Caco-2 (cell line): ENCODE results near the gene CDCA3. TPM values are rescaled to one million over a fixed set of nuclear protein-coding genes. Genes with fewer than 3 reads are reported as not detected.
"Not testable (repeated sequence)": the region's sequence is repeated elsewhere in the genome, so short reads cannot be mapped to it uniquely, and the experiment has no call there.

Experiments used
- BruUV-seq: library from RNA; stranded (reverse); fragments of 400-500 nt; replicated peaks from 2 replicates; lab custom pipeline; 2021; lab: Mats Ljungman, UMichigan
- CTCF ChIA-PET: fragments of 300-600 bp; sonication (Branson Sonifier 250); formaldehyde crosslinking; loops from one replicate; lab custom pipeline; 2022; ENCODE audit warnings: antibody characterized with exemption; lab: Charles Lee
- POLR2A ChIA-PET: fragments of 300-600 bp; sonication (Branson Sonifier 250); formaldehyde crosslinking; loops from one replicate; lab custom pipeline; 2022; ENCODE audit warnings: antibody characterized with exemption; lab: Charles Lee
- DNase-seq, 2 experiments: peaks; one replicate each; pipeline versions ENCODE4 v3.0.0 to v3.0.0-alpha.2; 2020 to 2022
- H3K27me3 ChIP-seq: replicated peaks from 2 replicates; pipeline ENCODE4 v1.6.0; 2011; ENCODE audit warnings: low read length; ENCODE audit not compliant: control insufficient read depth, insufficient read depth
- H3K36me3 ChIP-seq: 2 replicates; pipeline ENCODE4 v1.5.1; 2011; ENCODE audit warnings: low read length; ENCODE audit not compliant: control insufficient read depth, insufficient read depth
- H3K4me1 ChIP-seq: fragments of 250-450 bp; sonication (Bioruptor Pico); 2 replicates; pipeline ENCODE4 v1.5.1; 2020; ENCODE audit warnings: mild to moderate bottlenecking
- H3K4me3 ChIP-seq: 2 replicates; pipeline ENCODE4 v1.5.1; 2011; ENCODE audit warnings: low read depth, mild to moderate bottlenecking, control low read depth, low read length
- H3K9me3 ChIP-seq: fragments of 250-450 bp; sonication (Bioruptor Pico); 2 replicates; pipeline ENCODE4 v1.5.1; 2020; ENCODE audit warnings: mild to moderate bottlenecking, moderate library complexity
- H3K27ac Mint-ChIP-seq: one replicate; pipeline ENCODE4 v1.8.0; 2022; ENCODE audit warnings: mixed read lengths; ENCODE audit not compliant: unreplicated experiment
- H3K27me3 Mint-ChIP-seq: one replicate; pipeline ENCODE4 v1.8.0; 2022; ENCODE audit warnings: mixed read lengths; ENCODE audit not compliant: insufficient read depth, unreplicated experiment
- H3K36me3 Mint-ChIP-seq: one replicate; pipeline ENCODE4 v1.8.0; 2022; ENCODE audit warnings: mild to moderate bottlenecking, mixed read lengths; ENCODE audit not compliant: insufficient read depth, unreplicated experiment
- H3K4me1 Mint-ChIP-seq: one replicate; pipeline ENCODE4 v1.8.0; 2022; ENCODE audit warnings: low read depth, mixed read lengths; ENCODE audit not compliant: unreplicated experiment
- H3K4me3 Mint-ChIP-seq: one replicate; pipeline ENCODE4 v1.8.0; 2022; ENCODE audit warnings: mild to moderate bottlenecking, moderate library complexity, mixed read lengths; ENCODE audit not compliant: unreplicated experiment
- H3K9me3 Mint-ChIP-seq: one replicate; pipeline ENCODE4 v1.8.0; 2022; ENCODE audit warnings: mixed read lengths; ENCODE audit not compliant: unreplicated experiment
- intact Hi-C: fragments of 100-400 bp; cut with micrococcal nuclease; formaldehyde crosslinking; loops from one replicate; pipeline ENCODE4 v1.10.0; 2022; ENCODE audit not compliant: unreplicated experiment
- total RNA-seq: library from RNA; stranded (reverse); gene quantifications from 2 replicates; pipeline ENCODE4 v1.2.3, GENCODE V29; 2022
- TF ChIP-seq, protein P1 (sequence below), 2 experiments: fragments of 200-600 bp in 1 of 2; IDR thresholded peaks; 1 replicate in 1 of 2; 2 replicates in 1 of 2; pipeline versions ENCODE4 v1.5.1 to v1.8.0; 2011 to 2022; ENCODE audit warnings: antibody characterized with exemption in 1 of 2, control low read depth in 1 of 2, inconsistent platforms in 1 of 2, low read depth in 1 of 2, low read length in 1 of 2, mild to moderate bottlenecking in 1 of 2, moderate library complexity in 1 of 2; ENCODE audit not compliant: insufficient read depth in 1 of 2, severe bottlenecking in 1 of 2, unreplicated experiment in 1 of 2

CDCA3 gene
- total RNA-seq, 1 experiment from 2014 or later = 147 TPM

DNA sequence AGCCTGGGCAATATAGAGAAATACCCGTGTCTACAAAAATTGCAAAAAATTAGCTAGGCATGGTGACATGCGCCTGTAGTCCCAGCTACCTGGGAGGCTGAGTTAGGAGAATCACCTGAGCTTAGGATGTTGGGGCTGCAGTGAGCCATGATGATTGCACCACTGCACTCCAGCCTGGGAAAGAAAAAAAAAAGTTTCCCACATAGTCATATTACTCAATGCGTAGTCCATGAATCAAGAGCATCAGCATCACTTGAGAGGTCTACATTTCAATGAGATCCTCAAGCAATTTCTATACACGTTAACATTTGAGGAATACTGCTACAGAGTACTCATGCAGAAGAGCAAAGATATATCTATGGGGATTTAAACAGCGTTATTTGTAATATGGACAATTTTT is 48.3 kb upstream of the CDCA3 start:
- intact Hi-C loops = no loop called here
- no peaks in the 10 kb centered on the region for H3K27me3 Mint-ChIP-seq
- H3K27me3 ChIP-seq = no peaks in the 10 kb centered on the region
- H3K4me3 Mint-ChIP-seq = no peak overlapping the region
- no peaks in the 10 kb centered on the region for H3K36me3 Mint-ChIP-seq
- H3K4me1 ChIP-seq = peaks cover 15% of the 10 kb centered on the region
- CTCF ChIA-PET = no interaction called here
- POLR2A ChIA-PET = no interaction called here
- H3K4me3 ChIP-seq = no peak overlapping the region
- TF ChIP-seq, protein P1, sequence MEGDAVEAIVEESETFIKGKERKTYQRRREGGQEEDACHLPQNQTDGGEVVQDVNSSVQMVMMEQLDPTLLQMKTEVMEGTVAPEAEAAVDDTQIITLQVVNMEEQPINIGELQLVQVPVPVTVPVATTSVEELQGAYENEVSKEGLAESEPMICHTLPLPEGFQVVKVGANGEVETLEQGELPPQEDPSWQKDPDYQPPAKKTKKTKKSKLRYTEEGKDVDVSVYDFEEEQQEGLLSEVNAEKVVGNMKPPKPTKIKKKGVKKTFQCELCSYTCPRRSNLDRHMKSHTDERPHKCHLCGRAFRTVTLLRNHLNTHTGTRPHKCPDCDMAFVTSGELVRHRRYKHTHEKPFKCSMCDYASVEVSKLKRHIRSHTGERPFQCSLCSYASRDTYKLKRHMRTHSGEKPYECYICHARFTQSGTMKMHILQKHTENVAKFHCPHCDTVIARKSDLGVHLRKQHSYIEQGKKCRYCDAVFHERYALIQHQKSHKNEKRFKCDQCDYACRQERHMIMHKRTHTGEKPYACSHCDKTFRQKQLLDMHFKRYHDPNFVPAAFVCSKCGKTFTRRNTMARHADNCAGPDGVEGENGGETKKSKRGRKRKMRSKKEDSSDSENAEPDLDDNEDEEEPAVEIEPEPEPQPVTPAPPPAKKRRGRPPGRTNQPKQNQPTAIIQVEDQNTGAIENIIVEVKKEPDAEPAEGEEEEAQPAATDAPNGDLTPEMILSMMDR (IDR thresholded peaks at IDR 0.05; ENCODE audit: insufficient read depth in 1 of 2, low read depth in 1 of 2, low read length in 1 of 2, severe bottlenecking in 1 of 2, unreplicated experiment in 1 of 2) = no peak
- H3K9me3 ChIP-seq = no peaks in the 10 kb centered on the region
- peaks cover 14% of the 10 kb centered on the region for H3K4me1 Mint-ChIP-seq
- H3K9me3 Mint-ChIP-seq = no peaks in the 10 kb centered on the region
- H3K27ac Mint-ChIP-seq = no peak overlapping the region
- H3K36me3 ChIP-seq = no peaks in the 10 kb centered on the region
- DNase-seq = no peak
- no TSS peak for BruUV-seq

DNA sequence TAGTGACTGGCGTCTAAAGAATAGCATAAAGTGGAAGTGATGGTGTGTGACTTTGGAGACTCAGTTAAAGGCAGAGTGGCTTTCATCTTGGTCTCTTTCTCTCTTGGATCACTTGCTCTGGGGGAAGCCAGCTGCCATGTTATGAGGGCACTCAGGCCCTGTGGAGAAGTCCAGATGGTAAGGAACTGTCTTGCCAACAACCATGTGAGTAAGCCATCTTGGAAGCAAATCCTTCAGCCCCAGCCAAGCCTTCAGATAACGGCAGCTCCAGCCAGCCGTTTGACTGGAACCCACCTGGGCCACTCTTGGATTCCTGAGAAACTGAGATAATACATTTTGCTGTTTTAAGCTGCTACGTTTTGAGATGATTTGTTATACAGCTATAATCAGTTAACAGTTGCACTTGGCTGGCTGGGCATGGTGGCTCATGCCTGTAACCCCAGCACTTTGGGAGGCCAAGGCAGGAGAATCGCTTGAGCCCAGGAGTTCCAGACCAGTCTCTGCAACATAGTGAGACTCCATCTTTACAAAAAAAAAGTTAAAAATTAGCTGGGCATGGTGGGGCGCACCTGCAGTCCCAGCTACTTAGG is 45.9 kb upstream of the CDCA3 start:
- DNase-seq = no peak
- H3K4me3 Mint-ChIP-seq = no peak overlapping the region
- intact Hi-C loops = no loop called here
- Histone ChIP-seq H3K4me1 (no peaks in the 10 kb centered on the region), H3K27me3 (no peaks in the 10 kb centered on the region), H3K9me3 (no peaks in the 10 kb centered on the region), H3K4me3 (no peak overlapping the region), H3K36me3 (no peaks in the 10 kb centered on the region)
- TF ChIP-seq, protein P1 (IDR thresholded peaks at IDR 0.05; ENCODE audit: insufficient read depth in 1 of 2, low read depth in 1 of 2, low read length in 1 of 2, severe bottlenecking in 1 of 2, unreplicated experiment in 1 of 2) = no peak
- no peaks in the 10 kb centered on the region for H3K9me3 Mint-ChIP-seq
- POLR2A ChIA-PET = no interaction called here
- peaks cover 6% of the 10 kb centered on the region for H3K4me1 Mint-ChIP-seq
- H3K27ac Mint-ChIP-seq = no peak overlapping the region
- BruUV-seq = no TSS peak
- CTCF ChIA-PET = interaction anchor here (0.8 kb wide), 1 partner anchor 28 kb away, joined by 4 read pairs; no protein-coding TSS in a partner anchor
- H3K27me3 Mint-ChIP-seq = no peaks in the 10 kb centered on the region
- H3K36me3 Mint-ChIP-seq = no peaks in the 10 kb centered on the region

- DNase-seq = no peak
- H3K9me3 ChIP-seq = no peaks in the 10 kb centered on the region
- intact Hi-C loops = no loop called here
- H3K4me1 ChIP-seq = peaks cover 15% of the 10 kb centered on the region
- no peaks in the 10 kb centered on the region for H3K27me3 ChIP-seq
- Mint-ChIP-seq H3K4me3 (no peak overlapping the region), H3K36me3 (peaks cover 25% of the 10 kb centered on the region), H3K27ac (no peak overlapping the region), H3K4me1 (peaks cover 1% of the 10 kb centered on the region), H3K9me3 (no peaks in the 10 kb centered on the region), H3K27me3 (no peaks in the 10 kb centered on the region)
- ChIA-PET CTCF (interaction anchor here (0.6 to 1.7 kb wide), 2 partner anchors 25 to 52 kb away, joined by 3 to 5 read pairs; no protein-coding TSS in a partner anchor), POLR2A (no interaction called here)
- H3K36me3 ChIP-seq = no peaks in the 10 kb centered on the region
- BruUV-seq = no TSS peak
- H3K4me3 ChIP-seq = no peak overlapping the region
- TF ChIP-seq, protein P1 (IDR thresholded peaks at IDR 0.05; ENCODE audit: insufficient read depth in 1 of 2, low read depth in 1 of 2, low read length in 1 of 2, severe bottlenecking in 1 of 2, unreplicated experiment in 1 of 2) = no peak
Observed at GRCh38 chr12:6894321-6894720, 43.2 kb upstream of the CDCA3 start.

DNA sequence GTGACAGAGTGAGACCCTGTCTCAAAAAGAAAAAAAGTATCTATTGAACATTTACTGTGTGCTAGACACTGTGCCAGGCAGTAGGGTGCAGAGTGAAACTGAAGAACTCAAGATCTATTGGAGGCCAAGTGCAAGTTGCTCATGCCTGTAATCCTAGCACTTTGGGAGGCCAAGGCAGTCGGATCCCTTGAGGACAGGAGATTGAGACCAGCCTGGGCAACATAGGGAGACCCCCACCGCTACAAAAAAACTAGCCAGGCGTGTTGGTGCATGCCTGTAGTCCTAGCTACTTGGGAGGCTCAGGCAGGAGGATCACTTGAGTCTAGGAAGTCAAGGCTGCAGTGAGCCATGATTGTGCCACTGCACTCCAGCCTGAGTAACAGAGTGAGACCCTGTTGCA is 41.6 kb upstream of the CDCA3 start:
- BruUV-seq, H3K9me3 Mint-ChIP-seq, DNase-seq, H3K27me3 ChIP-seq, H3K9me3 ChIP-seq, H3K4me3 ChIP-seq, H3K4me1 Mint-ChIP-seq, H3K27ac Mint-ChIP-seq, H3K27me3 Mint-ChIP-seq, intact Hi-C loops, H3K36me3 ChIP-seq: not testable (repeated sequence)
- peaks cover 25% of the 10 kb centered on the region for H3K4me1 ChIP-seq
- peaks cover 38% of the 10 kb centered on the region for H3K36me3 Mint-ChIP-seq
- CTCF ChIA-PET = interaction anchor here (1.8 to 2.5 kb wide), 5 partner anchors 20 to 54 kb away, joined by 6 to 87 read pairs (median 13); partner anchors contain the start of genes C12orf57, ENO2, RNU7-1 and SPSB2
- H3K4me3 Mint-ChIP-seq = peak overlapping the region; percentile 80
- POLR2A ChIA-PET = interaction anchor here (0.9 to 2.3 kb wide), 2 partner anchors 24 to 52 kb away, joined by 4 to 20 read pairs; partner anchors contain the start of genes C12orf57 and RNU7-1
